CD4-positive, alpha-beta memory T cell (primary cell): Measurements from ENCODE around the gene ZNF346. TPM values are rescaled to one million over a fixed set of nuclear protein-coding genes. Genes with fewer than 3 reads are reported as not detected.
"Not testable (repeated sequence)": the region's sequence is repeated elsewhere in the genome, so short reads cannot be mapped to it uniquely, and the experiment has no call there.

Experiments used
- CTCF ChIA-PET: fragments of 350-600 bp; sonication (Branson Sonifier 250); formaldehyde crosslinking; loops from one replicate; lab custom pipeline; 2021; ENCODE audit warnings: inconsistent platforms; ENCODE audit not compliant: partially characterized antibody; lab: Charles Lee
- POLR2A ChIA-PET: fragments of 350-600 bp; sonication (Branson Sonifier 250); formaldehyde crosslinking; loops from one replicate; lab custom pipeline; 2021; ENCODE audit not compliant: partially characterized antibody; lab: Charles Lee
- DNase-seq, 5 donors: peaks; one replicate each; pipeline versions ENCODE4 v3.0.0 to v3.0.0-alpha.2; 2020 to 2022; ENCODE audit warnings: mixed read lengths in 1 of 5
- H3K27ac ChIP-seq: one replicate; pipeline ENCODE4 v1.7.0; 2013; ENCODE audit warnings: low read depth, low read length
- H3K27me3 ChIP-seq: 2 replicates; pipeline ENCODE4 v1.7.0; 2013; ENCODE audit warnings: mild to moderate bottlenecking, low read length, moderate library complexity; ENCODE audit not compliant: insufficient read depth
- H3K36me3 ChIP-seq: 2 replicates; pipeline ENCODE4 v1.7.0; 2013; ENCODE audit warnings: mild to moderate bottlenecking, low read length, moderate library complexity; ENCODE audit not compliant: insufficient read depth
- H3K4me1 ChIP-seq: 2 replicates; pipeline ENCODE4 v1.7.0; 2013; ENCODE audit warnings: mild to moderate bottlenecking, low read length, moderate library complexity; ENCODE audit not compliant: insufficient read depth
- H3K4me3 ChIP-seq, 2 donors: one replicate each; pipeline ENCODE4 v1.7.0; 2013; ENCODE audit warnings: low read length in 2 of 2, mild to moderate bottlenecking in 1 of 2
- H3K9me3 ChIP-seq, 2 donors: one replicate each; pipeline ENCODE4 v1.7.0; 2013; ENCODE audit warnings: low read length in 2 of 2, control low read depth in 1 of 2; ENCODE audit not compliant: control insufficient read depth in 1 of 2
- H3K27ac Mint-ChIP-seq, 7 donors: one replicate each; pipeline ENCODE4 v1.8.0; 2020 to 2021; ENCODE audit warnings: mixed read lengths in 7 of 7, mild to moderate bottlenecking in 6 of 7, inconsistent platforms in 3 of 7, moderate library complexity in 3 of 7
- H3K27me3 Mint-ChIP-seq, 2 donors: one replicate each; pipeline ENCODE4 v1.8.0; 2020 to 2021; ENCODE audit warnings: mixed read lengths in 2 of 2
- H3K36me3 Mint-ChIP-seq, 2 donors: one replicate each; pipeline ENCODE4 v1.8.0; 2020 to 2021; ENCODE audit warnings: mixed read lengths in 2 of 2, inconsistent platforms in 1 of 2, mild to moderate bottlenecking in 1 of 2
- H3K4me1 Mint-ChIP-seq, 4 donors: one replicate each; pipeline ENCODE4 v1.8.0; 2020 to 2021; ENCODE audit warnings: mixed read lengths in 4 of 4, mild to moderate bottlenecking in 1 of 4
- H3K4me3 Mint-ChIP-seq, 8 donors: one replicate each; pipeline ENCODE4 v1.8.0; 2020 to 2021; ENCODE audit warnings: mixed read lengths in 8 of 8, mild to moderate bottlenecking in 7 of 8, moderate library complexity in 6 of 8, inconsistent platforms in 3 of 8
- H3K9me3 Mint-ChIP-seq, 8 donors: one replicate each; pipeline ENCODE4 v1.8.0; 2020 to 2021; ENCODE audit warnings: mixed read lengths in 8 of 8, mild to moderate bottlenecking in 5 of 8, inconsistent platforms in 3 of 8, moderate library complexity in 1 of 8
- intact Hi-C: fragments of 100-400 bp; cut with micrococcal nuclease; formaldehyde crosslinking; loops from one replicate; pipeline ENCODE4 v1.15.1; 2023
- polyA plus RNA-seq, 2 donors: library from polyadenylated mRNA; unstranded; fragments of 300-500 nt; fragmentation: Illumina TruSeq; gene quantifications; one replicate each; pipeline ENCODE4 v1.2.3, GENCODE V29; 2021
- total RNA-seq, 2 experiments: library from RNA; stranded (reverse); gene quantifications; one replicate each; pipeline ENCODE4 v1.2.3, GENCODE V29; 2021

Gene ZNF346, protein sequence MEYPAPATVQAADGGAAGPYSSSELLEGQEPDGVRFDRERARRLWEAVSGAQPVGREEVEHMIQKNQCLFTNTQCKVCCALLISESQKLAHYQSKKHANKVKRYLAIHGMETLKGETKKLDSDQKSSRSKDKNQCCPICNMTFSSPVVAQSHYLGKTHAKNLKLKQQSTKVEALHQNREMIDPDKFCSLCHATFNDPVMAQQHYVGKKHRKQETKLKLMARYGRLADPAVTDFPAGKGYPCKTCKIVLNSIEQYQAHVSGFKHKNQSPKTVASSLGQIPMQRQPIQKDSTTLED
- 10 to 100 TPM; 24.0 to 29.1 TPM for total RNA-seq
- 10 to 100 TPM in 1 of 2 donors, 1 to 10 TPM in 1; 7.3 to 18.9 TPM for polyA plus RNA-seq

DNA sequence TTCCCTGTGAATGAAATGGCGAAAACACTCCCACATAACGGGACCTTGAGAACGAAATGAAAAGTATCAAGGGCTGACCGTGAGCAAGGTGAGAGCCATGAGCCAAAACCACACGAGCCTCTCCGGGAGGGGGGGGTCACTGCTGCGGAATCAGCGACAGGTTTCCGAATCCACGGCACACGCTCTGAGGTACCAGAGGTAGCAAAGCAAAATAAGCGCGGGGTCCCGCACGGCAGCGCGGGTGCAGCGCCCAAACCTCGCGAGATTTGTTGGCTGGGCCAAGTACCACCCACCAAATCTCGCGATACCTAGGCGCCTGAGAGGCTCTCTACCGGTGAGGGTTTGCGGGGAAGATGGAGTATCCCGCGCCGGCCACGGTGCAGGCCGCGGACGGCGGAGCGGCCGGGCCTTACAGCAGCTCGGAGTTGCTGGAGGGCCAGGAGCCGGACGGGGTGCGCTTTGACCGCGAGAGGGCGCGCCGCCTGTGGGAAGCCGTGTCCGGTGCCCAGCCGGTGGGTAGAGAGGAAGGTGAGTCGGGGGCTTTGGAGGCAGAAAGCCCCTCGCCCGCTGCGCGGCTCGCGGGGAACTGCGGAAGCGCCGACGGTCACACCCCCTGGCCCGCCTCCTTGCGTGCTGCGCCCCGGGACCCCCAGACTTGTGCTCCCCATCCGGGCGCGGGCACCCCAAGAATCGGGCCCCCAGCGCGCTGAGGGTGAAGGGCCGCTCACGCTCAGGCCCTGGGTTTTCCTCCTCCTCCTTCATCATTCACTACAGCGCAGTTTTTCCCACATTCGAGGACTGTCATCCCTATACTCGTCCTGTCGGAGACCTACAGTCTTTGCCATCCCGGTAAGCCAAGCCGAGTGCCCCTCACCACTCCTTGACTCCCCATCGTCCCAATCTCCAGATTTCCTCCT lies at the start of gene ZNF346:
Gene ZNF346 (plus strand): TSS at position 311 of the 917 bp plus-strand sequence. CDS start 43 bp downstream, at position 354.
- POLR2A ChIA-PET, result interaction anchor here (0.5 to 5.5 kb wide), 5 partner anchors 10 to 111 kb away, joined by 3 to 51 read pairs (median 5); partner anchors contain the start of genes NSD1 and UIMC1
- peak within 1 kb of the TSS; percentile 91 for H3K27ac ChIP-seq
- peak; percentile 90 to 94 (median 92) for DNase-seq
- Mint-ChIP-seq H3K4me3 (peak within 1 kb of the TSS; percentile 91 to 99 (median 98)), H3K27me3 (no peaks in the 10 kb centered on the region), H3K27ac (peak within 1 kb of the TSS; percentile 94 to 99 (median 98)), H3K36me3 (peaks cover 7 to 25% of the 10 kb centered on the region in 2 donors), H3K4me1 (peaks cover 27 to 45% (median 36%) of the 10 kb centered on the region in 4 donors), H3K9me3 (peaks cover 0 to 1% (median 0%) of the 10 kb centered on the region in 8 donors)
- peak within 1 kb of the TSS; percentile 74 to 86 for H3K4me3 ChIP-seq
- peaks cover 31% of the 10 kb centered on the region for H3K4me1 ChIP-seq
- CTCF ChIA-PET, result interaction anchor here (0.7 to 2.0 kb wide), 8 partner anchors 9 to 89 kb away, joined by 3 to 9 read pairs (median 4); no protein-coding TSS in a partner anchor
- no peaks in the 10 kb centered on the region for H3K9me3 ChIP-seq
- no peaks in the 10 kb centered on the region for H3K27me3 ChIP-seq
- peaks cover 4% of the 10 kb centered on the region for H3K36me3 ChIP-seq
- intact Hi-C loops, result loop anchor here (1.0 kb wide), 1 partner anchor 16 kb away; the partner anchor contains the start of gene UIMC1

DNA sequence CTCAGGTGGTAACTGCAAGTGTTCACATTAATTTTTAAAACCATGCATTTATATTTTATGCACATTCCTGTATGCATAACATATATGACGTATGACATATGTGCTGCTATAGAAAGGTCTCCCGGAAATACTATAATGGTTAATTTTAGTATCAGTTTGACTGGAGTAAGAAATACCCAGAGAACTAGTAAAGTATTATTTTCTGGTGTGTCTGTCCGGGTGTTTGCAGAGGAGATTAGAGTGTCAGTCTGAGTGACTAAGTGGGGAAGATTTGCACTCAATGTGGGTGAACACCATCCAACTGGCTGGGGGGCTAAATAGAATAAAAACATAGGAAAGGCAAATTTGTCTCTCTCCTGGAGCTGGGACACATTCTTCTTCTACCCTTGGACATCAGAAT lies 42.8 kb upstream of the ZNF346 start:
- POLR2A ChIA-PET, result no interaction called here
- H3K4me3 Mint-ChIP-seq, result no peak overlapping the region
- H3K27ac Mint-ChIP-seq, result peak overlapping the region in 1 of 7 donors; percentile 61
- peaks cover 5 to 11% (median 8%) of the 10 kb centered on the region in 4 donors for H3K4me1 Mint-ChIP-seq
- no peaks in the 10 kb centered on the region for H3K4me1 ChIP-seq
- H3K27me3 ChIP-seq, result no peaks in the 10 kb centered on the region
- DNase-seq, result no peak
- H3K27ac ChIP-seq, result no peak overlapping the region
- CTCF ChIA-PET, result no interaction called here
- no peaks in the 10 kb centered on the region for H3K27me3 Mint-ChIP-seq
- H3K9me3 ChIP-seq, result no peaks in the 10 kb centered on the region
- intact Hi-C loops, result no loop called here
- peaks cover 0 to 2% (median 0%) of the 10 kb centered on the region in 8 donors for H3K9me3 Mint-ChIP-seq
- no peak overlapping the region for H3K4me3 ChIP-seq
- peaks cover 23 to 41% of the 10 kb centered on the region in 2 donors for H3K36me3 Mint-ChIP-seq
- peaks cover 24% of the 10 kb centered on the region for H3K36me3 ChIP-seq

DNA sequence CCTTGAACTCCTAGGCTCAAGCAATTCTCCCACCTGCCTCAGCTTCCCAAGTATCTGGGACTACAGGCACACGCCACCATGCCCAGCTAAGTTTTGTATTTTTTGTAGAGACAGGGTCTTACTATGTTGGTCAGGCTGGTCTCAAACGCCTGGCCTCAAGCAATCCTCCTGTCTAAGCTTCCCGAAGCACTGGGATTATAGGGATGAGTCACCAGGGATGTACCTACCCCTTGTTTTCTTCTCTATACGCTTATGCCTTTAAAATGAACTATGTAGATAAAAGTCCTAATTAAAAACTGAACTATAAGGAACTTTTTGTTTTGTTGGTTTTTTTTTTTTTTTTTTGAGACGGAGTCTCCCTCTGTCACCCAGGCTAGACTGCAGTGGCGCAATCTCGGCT lies 41.7 kb upstream of the ZNF346 start:
- Mint-ChIP-seq H3K4me3 (no peak overlapping the region), H3K36me3 (peaks cover 18 to 32% of the 10 kb centered on the region in 2 donors), H3K27me3 (no peaks in the 10 kb centered on the region), H3K9me3 (peaks cover 0 to 2% (median 0%) of the 10 kb centered on the region in 8 donors), H3K27ac (peak overlapping the region in 1 of 7 donors; percentile 53), H3K4me1 (peaks cover 10 to 16% (median 12%) of the 10 kb centered on the region in 4 donors)
- ChIA-PET CTCF (interaction anchor here (0.6 kb wide), 1 partner anchor 46 kb away, joined by 3 read pairs; no protein-coding TSS in a partner anchor), POLR2A (no interaction called here)
- DNase-seq, result no peak
- Histone ChIP-seq H3K4me3 (no peak overlapping the region), H3K27me3 (no peaks in the 10 kb centered on the region), H3K9me3 (no peaks in the 10 kb centered on the region), H3K36me3 (peaks cover 22% of the 10 kb centered on the region), H3K4me1 (peaks cover 9% of the 10 kb centered on the region), H3K27ac (no peak overlapping the region)
- intact Hi-C loops, result no loop called here

DNA sequence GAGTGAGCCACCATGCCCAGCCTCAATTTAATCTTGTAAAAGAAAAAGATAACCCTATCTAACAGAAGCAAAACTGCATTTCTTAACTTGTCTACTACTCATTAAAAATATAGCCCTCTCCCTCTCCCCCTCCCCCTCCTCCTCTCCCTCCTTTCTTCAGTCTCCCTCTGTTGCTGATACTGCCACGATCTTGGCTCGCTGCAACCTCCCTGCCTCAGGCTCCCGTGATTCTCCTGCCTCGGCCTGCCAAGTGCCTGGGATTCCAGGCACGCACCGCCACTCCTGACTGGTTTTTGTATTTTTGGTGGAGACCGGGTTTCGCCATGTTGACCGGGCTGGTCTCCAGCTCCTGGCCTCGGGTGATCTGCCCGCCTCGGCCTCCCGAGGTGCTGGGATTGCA lies 39.4 kb upstream of the ZNF346 start:
- CTCF ChIA-PET, result interaction anchor here (1.3 kb wide), 1 partner anchor 22 kb away, joined by 5 read pairs; no protein-coding TSS in a partner anchor
- H3K36me3 ChIP-seq, result peaks cover 22% of the 10 kb centered on the region
- H3K4me3 ChIP-seq, H3K27me3 ChIP-seq, intact Hi-C loops, H3K27ac ChIP-seq, H3K9me3 Mint-ChIP-seq, H3K4me3 Mint-ChIP-seq, H3K9me3 ChIP-seq, H3K27me3 Mint-ChIP-seq, POLR2A ChIA-PET, DNase-seq: not testable (repeated sequence)
- Mint-ChIP-seq H3K36me3 (peaks cover 15 to 27% of the 10 kb centered on the region in 2 donors), H3K27ac (peak overlapping the region in 2 of 7 donors; percentile 22 to 76), H3K4me1 (peaks cover 17 to 29% (median 22%) of the 10 kb centered on the region in 4 donors)
- peaks cover 25% of the 10 kb centered on the region for H3K4me1 ChIP-seq

DNA sequence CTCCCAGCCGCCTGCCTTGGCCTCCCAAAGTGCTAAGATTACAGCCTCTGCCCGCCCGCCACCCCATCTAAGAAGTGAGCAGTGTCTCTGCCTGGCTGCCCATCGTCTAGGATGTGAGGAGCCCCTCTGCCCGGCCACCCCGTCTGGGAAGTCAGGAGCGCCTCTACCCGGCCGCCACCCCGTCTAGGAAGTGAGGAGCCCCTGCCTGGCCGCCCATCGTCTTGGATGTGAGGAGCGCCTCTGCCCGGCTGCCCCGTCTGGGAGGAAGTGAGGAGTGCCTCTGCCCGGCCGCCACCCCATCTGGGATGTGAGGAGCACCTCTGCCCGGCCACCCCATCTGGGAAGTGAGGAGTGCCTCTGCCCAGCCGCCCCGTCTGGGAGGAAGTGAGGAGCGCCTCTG lies 38.9 kb upstream of the ZNF346 start:
- peaks cover 29% of the 10 kb centered on the region for H3K4me1 ChIP-seq
- CTCF ChIA-PET, H3K27me3 ChIP-seq, DNase-seq, H3K27me3 Mint-ChIP-seq, H3K9me3 Mint-ChIP-seq, H3K9me3 ChIP-seq, H3K4me3 Mint-ChIP-seq, POLR2A ChIA-PET, intact Hi-C loops, H3K27ac ChIP-seq, H3K4me3 ChIP-seq: not testable (repeated sequence)
- Mint-ChIP-seq H3K36me3 (peaks cover 18 to 27% of the 10 kb centered on the region in 2 donors), H3K27ac (peak overlapping the region in 1 of 7 donors; percentile 35), H3K4me1 (peaks cover 20 to 34% (median 27%) of the 10 kb centered on the region in 4 donors)
- peaks cover 22% of the 10 kb centered on the region for H3K36me3 ChIP-seq

DNA sequence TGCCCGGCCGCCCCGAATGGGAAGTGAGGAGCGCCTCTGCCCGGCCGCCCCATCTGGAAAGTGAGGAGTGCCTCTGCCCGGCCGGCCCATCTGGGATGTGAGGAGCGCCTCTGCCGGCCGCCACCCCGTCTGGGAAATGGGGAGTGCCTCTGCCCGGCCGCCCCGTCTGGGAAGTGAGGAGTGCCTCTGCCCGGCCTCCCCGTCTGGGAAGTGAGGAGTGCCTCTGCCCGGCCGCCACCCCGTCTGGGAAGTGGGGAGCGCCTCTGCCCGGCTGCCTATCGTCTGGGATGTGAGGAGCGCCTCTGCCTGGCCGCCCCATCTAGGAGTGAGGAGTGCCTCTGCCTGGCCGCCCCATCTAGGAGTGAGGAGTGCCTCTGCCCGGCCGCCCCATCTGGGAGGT lies 38.3 kb upstream of the ZNF346 start:
- H3K9me3 Mint-ChIP-seq, H3K4me3 Mint-ChIP-seq, H3K27me3 Mint-ChIP-seq, H3K27ac ChIP-seq, H3K4me3 ChIP-seq, H3K9me3 ChIP-seq, H3K27me3 ChIP-seq, POLR2A ChIA-PET, DNase-seq, intact Hi-C loops, CTCF ChIA-PET: not testable (repeated sequence)
- Histone ChIP-seq H3K36me3 (peaks cover 22% of the 10 kb centered on the region), H3K4me1 (peaks cover 29% of the 10 kb centered on the region)
- H3K27ac Mint-ChIP-seq, result peak overlapping the region in 1 of 7 donors; percentile 60
- H3K36me3 Mint-ChIP-seq, result peaks cover 13 to 22% of the 10 kb centered on the region in 2 donors
- peaks cover 20 to 38% (median 27%) of the 10 kb centered on the region in 4 donors for H3K4me1 Mint-ChIP-seq
